Stimulated activated naive B cell treated with anti-CD40 and anti-IgM and Interleukin-4, amounts not matched to agents 10 μg/mL and 1 μg/mL and 100 μg/mL, for 72 hours (primary cell): ENCODE measurements around the gene FER1L5.

Experiments
- ATAC-seq, 2 donors: fragments of 150-1000 bp; cut with Tn5 transposase; replicated peaks; 2 replicates each; pipeline ENCODE4 v1.10.0; 2021; ENCODE audit warnings: moderate library complexity in 1 of 2
- DNase-seq: peaks from one replicate; pipeline ENCODE4 v3.0.0; 2021
- H3K27ac Mint-ChIP-seq: one replicate; pipeline ENCODE4 v1.8.0; 2022; ENCODE audit warnings: mild to moderate bottlenecking, mixed read lengths
- H3K27me3 Mint-ChIP-seq, 2 donors: one replicate each; pipeline ENCODE4 v1.8.0; 2022; ENCODE audit warnings: mixed read lengths in 2 of 2
- H3K36me3 Mint-ChIP-seq, 2 donors: one replicate each; pipeline ENCODE4 v1.8.0; 2022; ENCODE audit warnings: mixed read lengths in 2 of 2, mild to moderate bottlenecking in 1 of 2
- H3K4me1 Mint-ChIP-seq, 2 donors: one replicate each; pipeline ENCODE4 v1.8.0; 2022; ENCODE audit warnings: mixed read lengths in 2 of 2, mild to moderate bottlenecking in 1 of 2
- H3K4me3 Mint-ChIP-seq, 2 donors: one replicate each; pipeline ENCODE4 v1.8.0; 2022; ENCODE audit warnings: mild to moderate bottlenecking in 2 of 2, mixed read lengths in 2 of 2, moderate library complexity in 1 of 2
- H3K9me3 Mint-ChIP-seq, 2 donors: one replicate each; pipeline ENCODE4 v1.8.0; 2022; ENCODE audit warnings: mixed read lengths in 2 of 2, mild to moderate bottlenecking in 1 of 2

Gene FER1L5

GRCh38 chr2:96692094-96692971 lies 49.8 kb downstream of the FER1L5 start:
- Mint-ChIP-seq H3K27me3 (no peaks in the 10 kb centered on the region), H3K9me3 (no peaks in the 10 kb centered on the region), H3K4me3 (no peak overlapping the region), H3K4me1 (no peaks in the 10 kb centered on the region), H3K36me3 (peaks cover 0 to 1% of the 10 kb centered on the region in 2 donors), H3K27ac (no peak overlapping the region)
- no peak for DNase-seq
- no peak for ATAC-seq

GRCh38 chr2:96693286-96694200 lies 51.0 kb downstream of the FER1L5 start:
- H3K9me3 Mint-ChIP-seq, result no peaks in the 10 kb centered on the region
- H3K27me3 Mint-ChIP-seq, result no peaks in the 10 kb centered on the region
- no peak for ATAC-seq
- H3K4me3 Mint-ChIP-seq, result no peak overlapping the region
- no peaks in the 10 kb centered on the region for H3K4me1 Mint-ChIP-seq
- peaks cover 0 to 1% of the 10 kb centered on the region in 2 donors for H3K36me3 Mint-ChIP-seq
- no peak overlapping the region for H3K27ac Mint-ChIP-seq
- no peak for DNase-seq

- Mint-ChIP-seq H3K4me1 (no peaks in the 10 kb centered on the region), H3K27me3 (no peaks in the 10 kb centered on the region), H3K27ac (no peak overlapping the region), H3K9me3 (no peaks in the 10 kb centered on the region), H3K36me3 (peaks cover 1 to 4% of the 10 kb centered on the region in 2 donors), H3K4me3 (no peak overlapping the region)
- no peak for ATAC-seq
- no peak for DNase-seq
Observed at GRCh38 chr2:96694279-96694678, 51.7 kb downstream of the FER1L5 start.

GRCh38 chr2:96694816-96695455 lies 52.4 kb downstream of the FER1L5 start:
- DNase-seq, result no peak
- Mint-ChIP-seq H3K27me3 (no peaks in the 10 kb centered on the region), H3K4me1 (peaks cover 0 to 7% of the 10 kb centered on the region in 2 donors), H3K36me3 (peaks cover 1 to 10% of the 10 kb centered on the region in 2 donors), H3K4me3 (no peak overlapping the region), H3K27ac (no peak overlapping the region), H3K9me3 (no peaks in the 10 kb centered on the region)
- no peak for ATAC-seq

- no peak for DNase-seq
- no peak overlapping the region for H3K4me3 Mint-ChIP-seq
- H3K36me3 Mint-ChIP-seq, result peaks cover 1 to 12% of the 10 kb centered on the region in 2 donors
- peaks cover 0 to 7% of the 10 kb centered on the region in 2 donors for H3K4me1 Mint-ChIP-seq
- no peak overlapping the region for H3K27ac Mint-ChIP-seq
- no peak for ATAC-seq
- no peaks in the 10 kb centered on the region for H3K27me3 Mint-ChIP-seq
- no peaks in the 10 kb centered on the region for H3K9me3 Mint-ChIP-seq
Observed at GRCh38 chr2:96695602-96696001, 53.0 kb downstream of the FER1L5 start.

- no peaks in the 10 kb centered on the region for H3K27me3 Mint-ChIP-seq
Observed at GRCh38 chr2:96697476-96697875, 54.9 kb downstream of the FER1L5 start.

GRCh38 chr2:96698221-96698861 lies 55.8 kb downstream of the FER1L5 start:
- Mint-ChIP-seq H3K4me3 (no peak overlapping the region), H3K4me1 (peaks cover 0 to 7% of the 10 kb centered on the region in 2 donors), H3K27me3 (no peaks in the 10 kb centered on the region), H3K9me3 (no peaks in the 10 kb centered on the region), H3K36me3 (peaks cover 10 to 25% of the 10 kb centered on the region in 2 donors), H3K27ac (no peak overlapping the region)
- ATAC-seq, result no peak
- no peak for DNase-seq

More at GRCh38 chr2:96697476-96697875, 54.9 kb downstream of the FER1L5 start:
- H3K4me3 Mint-ChIP-seq, result no peak overlapping the region
- no peak overlapping the region for H3K27ac Mint-ChIP-seq
- DNase-seq, result no peak
- no peak for ATAC-seq
- H3K36me3 Mint-ChIP-seq, result peaks cover 5 to 18% of the 10 kb centered on the region in 2 donors
- H3K4me1 Mint-ChIP-seq, result peaks cover 0 to 7% of the 10 kb centered on the region in 2 donors
- H3K9me3 Mint-ChIP-seq, result no peaks in the 10 kb centered on the region

- Mint-ChIP-seq H3K36me3 (peaks cover 11 to 27% of the 10 kb centered on the region in 2 donors), H3K4me3 (no peak overlapping the region), H3K27ac (no peak overlapping the region), H3K27me3 (no peaks in the 10 kb centered on the region), H3K4me1 (peaks cover 0 to 7% of the 10 kb centered on the region in 2 donors), H3K9me3 (no peaks in the 10 kb centered on the region)
- no peak for DNase-seq
- no peak for ATAC-seq
Observed at GRCh38 chr2:96699021-96699420, 56.5 kb downstream of the FER1L5 start.

- Mint-ChIP-seq H3K9me3 (no peaks in the 10 kb centered on the region), H3K27ac (no peak overlapping the region), H3K36me3 (peaks cover 13 to 33% of the 10 kb centered on the region in 2 donors), H3K4me3 (no peak overlapping the region), H3K27me3 (no peaks in the 10 kb centered on the region), H3K4me1 (peaks cover 0 to 7% of the 10 kb centered on the region in 2 donors)
- ATAC-seq, result no peak
- DNase-seq, result no peak
Observed at GRCh38 chr2:96699621-96700020, 57.1 kb downstream of the FER1L5 start.

GRCh38 chr2:96700086-96700485 lies 57.5 kb downstream of the FER1L5 start:
- Mint-ChIP-seq H3K27me3 (no peaks in the 10 kb centered on the region), H3K27ac (no peak overlapping the region), H3K4me3 (no peak overlapping the region), H3K4me1 (peaks cover 0 to 7% of the 10 kb centered on the region in 2 donors), H3K9me3 (no peaks in the 10 kb centered on the region), H3K36me3 (peaks cover 13 to 33% of the 10 kb centered on the region in 2 donors)
- DNase-seq (no peak), ATAC-seq (no peak)

GRCh38 chr2:96701636-96702035 lies 59.1 kb downstream of the FER1L5 start:
- Mint-ChIP-seq H3K4me1 (peaks cover 0 to 7% of the 10 kb centered on the region in 2 donors), H3K9me3 (no peaks in the 10 kb centered on the region), H3K36me3 (peaks cover 19 to 48% of the 10 kb centered on the region in 2 donors), H3K4me3 (no peak overlapping the region), H3K27me3 (no peaks in the 10 kb centered on the region), H3K27ac (peak overlapping the region; percentile 42)
- ATAC-seq (no peak), DNase-seq (no peak)

GRCh38 chr2:96702098-96702785 lies 59.7 kb downstream of the FER1L5 start:
- Mint-ChIP-seq H3K36me3 (peaks cover 24 to 54% of the 10 kb centered on the region in 2 donors), H3K9me3 (no peaks in the 10 kb centered on the region), H3K4me1 (peaks cover 0 to 7% of the 10 kb centered on the region in 2 donors), H3K27me3 (no peaks in the 10 kb centered on the region), H3K4me3 (no peak overlapping the region), H3K27ac (no peak overlapping the region)
- ATAC-seq (no peak), DNase-seq (no peak)

GRCh38 chr2:96703021-96703751 lies 60.6 kb downstream of the FER1L5 start:
- no peak overlapping the region for H3K4me3 Mint-ChIP-seq
- ATAC-seq (no peak), DNase-seq (no peak)
- H3K9me3 Mint-ChIP-seq, result no peaks in the 10 kb centered on the region
- H3K27me3 Mint-ChIP-seq, result no peaks in the 10 kb centered on the region
- peaks cover 24 to 54% of the 10 kb centered on the region in 2 donors for H3K36me3 Mint-ChIP-seq
- H3K4me1 Mint-ChIP-seq, result peaks cover 0 to 7% of the 10 kb centered on the region in 2 donors
- H3K27ac Mint-ChIP-seq, result no peak overlapping the region
